Dermis microvascular lymphatic vessel endothelial cell (primary cell): ENCODE measurements around the gene NAB1. TPM values are rescaled to one million over a fixed set of nuclear protein-coding genes. Genes with fewer than 3 reads are reported as not detected.

Source experiments
- DNase-seq, 2 donors: peaks; one replicate each; pipeline versions ENCODE4 v3.0.0 to v3.0.0-alpha.2; 2010; ENCODE audit warnings: low read depth in 2 of 2
- total RNA-seq: library from RNA; depleted of rRNA; stranded (reverse); fragments of >200 nt; gene quantifications from 2 replicates; pipeline ENCODE4 v1.2.1, GENCODE V29; 2014

Gene NAB1
- total RNA-seq, 1 donor from 2014 or later = 24.1 TPM

DNA sequence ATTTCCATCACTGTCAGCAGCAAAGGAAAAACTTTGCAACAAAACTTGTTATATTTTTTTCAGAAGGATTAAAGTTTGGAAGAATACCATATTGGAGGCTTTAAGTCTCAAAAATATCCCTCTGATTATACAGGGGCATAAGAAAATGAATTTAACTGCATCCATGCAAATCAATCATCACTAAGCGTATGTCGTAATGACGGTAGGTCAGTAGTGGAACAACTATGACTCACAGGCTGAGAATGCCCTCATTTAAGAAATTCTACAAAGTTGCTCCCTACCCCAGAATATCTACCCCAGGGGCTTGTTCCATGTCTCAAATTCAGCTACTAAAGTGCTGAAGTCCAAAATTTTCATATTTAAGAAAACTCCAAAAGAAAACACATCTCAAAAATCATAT is 12.5 kb upstream of the NAB1 start:
- DNase-seq = peak; percentile 71 to 79

GRCh38 chr2:190637281-190637734 is 11.6 kb upstream of the NAB1 start:
- DNase-seq = peak in 1 of 2 donors; percentile 8

- peak in 1 of 2 donors; percentile 15 for DNase-seq
Observed at GRCh38 chr2:190637903-190638618, 10.8 kb upstream of the NAB1 start.

- DNase-seq = no peak
Observed at GRCh38 chr2:190640117-190640516, 8.8 kb upstream of the NAB1 start.

GRCh38 chr2:190641469-190641868 is 7.4 kb upstream of the NAB1 start:
- no peak for DNase-seq

- DNase-seq = no peak
Observed at GRCh38 chr2:190646780-190647522, 1.9 kb upstream of the NAB1 start.

DNA sequence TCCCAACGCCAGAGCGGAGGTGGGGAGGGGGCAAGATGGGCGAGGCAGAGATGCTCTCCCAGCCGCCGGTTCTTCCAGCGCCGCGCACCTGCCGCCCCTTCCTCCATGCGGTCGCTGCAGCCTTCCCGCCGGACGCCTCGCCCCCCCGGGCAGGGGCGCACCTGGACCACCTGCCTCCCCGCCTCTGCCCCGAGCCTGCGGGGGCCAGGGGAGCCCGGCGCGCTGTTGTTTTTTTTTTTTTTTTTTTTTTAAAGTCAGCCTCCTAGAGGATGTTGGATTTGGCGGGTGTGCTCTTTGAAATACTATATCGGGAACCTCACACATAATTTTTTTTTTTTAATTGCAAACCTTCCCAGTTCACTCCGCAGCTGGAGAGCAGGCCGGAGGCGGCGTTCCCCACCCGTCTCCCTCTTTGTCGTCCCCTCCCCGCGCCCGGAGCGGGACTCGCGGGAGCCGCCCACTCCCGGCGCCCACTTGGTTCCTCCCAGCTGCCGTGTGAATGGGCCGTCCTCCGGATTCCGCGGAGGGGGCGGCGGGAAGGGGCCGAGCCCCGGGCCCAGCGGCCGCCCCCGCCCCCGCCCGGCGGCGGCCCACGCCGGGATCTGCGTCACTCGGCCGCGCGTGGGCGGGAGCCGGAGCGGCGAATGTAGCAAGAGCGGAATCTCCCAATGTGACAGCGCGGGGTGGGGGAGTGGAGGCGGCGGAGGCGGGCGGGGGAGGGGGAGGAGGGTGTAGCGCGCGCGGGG is 421 bp upstream of the NAB1 start:
- DNase-seq = peak; percentile 71 to 90

- DNase-seq = peak in 1 of 2 donors; percentile 33
Observed at GRCh38 chr2:190649798-190650390, 1.0 kb downstream of the NAB1 start.

DNA sequence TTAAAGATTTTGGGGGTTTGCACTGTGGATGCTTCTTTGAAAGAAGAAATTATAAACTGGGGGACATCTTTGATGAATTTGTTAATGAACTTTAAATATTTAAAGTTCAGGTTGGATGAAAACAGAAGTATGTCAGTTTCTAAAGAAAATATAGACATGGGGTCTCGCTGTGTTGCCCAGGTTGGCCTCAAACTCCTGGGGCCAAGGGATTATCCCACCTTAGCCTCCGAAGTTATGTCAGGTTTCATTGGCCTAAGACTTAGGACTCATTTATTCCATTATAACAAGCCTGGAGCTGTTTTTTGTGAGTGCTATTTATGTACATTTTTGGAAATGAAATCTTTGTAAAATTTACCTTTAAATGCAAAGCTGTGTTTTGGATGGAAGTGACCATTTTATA is 2.5 kb downstream of the NAB1 start:
- DNase-seq = no peak

- DNase-seq = no peak
Observed at GRCh38 chr2:190653231-190653630, 4.3 kb downstream of the NAB1 start.

DNA sequence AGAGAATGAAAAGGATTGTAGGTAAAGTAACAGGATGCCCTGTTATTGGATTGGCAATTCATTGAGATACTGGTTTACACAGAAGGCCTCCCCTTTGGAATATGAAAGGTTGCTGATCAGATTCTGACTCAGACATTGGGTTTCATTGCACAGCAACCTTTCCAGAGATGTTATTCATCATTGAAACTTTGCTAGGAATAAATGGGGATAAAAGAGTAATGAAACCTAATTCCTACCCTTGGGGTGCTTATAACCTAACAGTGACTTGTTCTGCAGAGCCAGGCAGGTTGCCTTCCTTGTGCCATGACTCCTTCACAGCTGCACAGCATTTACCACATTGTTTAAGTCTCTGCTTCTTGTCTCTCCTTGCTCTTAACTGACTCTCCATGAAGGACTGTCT is 5.0 kb downstream of the NAB1 start:
- no peak for DNase-seq

- DNase-seq = peak in 1 of 2 donors; percentile 11
Observed at GRCh38 chr2:190655113-190655512, 6.2 kb downstream of the NAB1 start.

- DNase-seq = no peak
Observed at GRCh38 chr2:190655570-190655969, 6.7 kb downstream of the NAB1 start.

- no peak for DNase-seq
Observed at GRCh38 chr2:190656301-190656700, 7.4 kb downstream of the NAB1 start.

GRCh38 chr2:190657474-190658255 is 8.8 kb downstream of the NAB1 start:
- no peak for DNase-seq

DNA sequence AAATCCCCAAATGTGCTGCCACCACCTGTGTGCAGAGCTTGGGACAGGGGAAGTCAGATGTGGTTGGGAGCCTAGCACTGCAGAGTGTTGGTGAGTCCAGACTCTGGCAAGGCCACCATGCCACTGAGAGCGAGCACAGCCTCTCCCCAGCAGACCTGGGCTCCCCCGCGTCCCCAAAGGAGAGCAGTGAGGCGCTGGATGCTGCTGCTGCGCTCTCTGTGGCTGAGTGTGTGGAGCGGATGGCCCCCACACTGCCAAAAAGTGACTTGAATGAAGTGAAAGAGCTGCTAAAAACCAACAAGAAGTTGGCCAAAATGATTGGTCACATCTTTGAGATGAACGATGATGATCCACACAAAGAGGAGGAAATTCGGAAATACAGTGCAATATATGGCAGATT is 10.7 kb downstream of the NAB1 start:
- no peak for DNase-seq

DNA sequence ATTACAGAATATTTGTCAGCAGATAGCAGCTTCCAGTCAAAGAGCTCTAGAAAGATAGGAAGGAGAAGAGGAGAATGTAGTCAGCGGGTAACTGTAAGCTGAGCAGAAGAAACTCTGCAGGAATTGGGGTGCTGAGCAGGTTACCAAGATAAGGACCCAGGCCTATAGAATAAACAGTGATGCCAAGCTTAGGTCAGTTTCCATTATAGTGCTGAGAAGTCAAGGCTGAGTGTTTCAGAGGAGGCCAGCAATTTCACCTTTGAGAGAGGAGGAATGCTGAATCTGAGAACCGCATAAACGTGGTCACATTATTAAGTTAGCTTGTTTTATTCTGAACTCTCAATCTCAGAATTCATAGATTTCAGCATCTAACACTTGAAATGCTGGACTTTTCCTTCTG is 13.9 kb downstream of the NAB1 start:
- DNase-seq = no peak

GRCh38 chr2:190663348-190663747 is 14.5 kb downstream of the NAB1 start:
- no peak for DNase-seq

- DNase-seq = no peak
Observed at GRCh38 chr2:190663839-190664238, 15.0 kb downstream of the NAB1 start.

GRCh38 chr2:190664240-190664639 is 15.4 kb downstream of the NAB1 start:
- DNase-seq = no peak

DNA sequence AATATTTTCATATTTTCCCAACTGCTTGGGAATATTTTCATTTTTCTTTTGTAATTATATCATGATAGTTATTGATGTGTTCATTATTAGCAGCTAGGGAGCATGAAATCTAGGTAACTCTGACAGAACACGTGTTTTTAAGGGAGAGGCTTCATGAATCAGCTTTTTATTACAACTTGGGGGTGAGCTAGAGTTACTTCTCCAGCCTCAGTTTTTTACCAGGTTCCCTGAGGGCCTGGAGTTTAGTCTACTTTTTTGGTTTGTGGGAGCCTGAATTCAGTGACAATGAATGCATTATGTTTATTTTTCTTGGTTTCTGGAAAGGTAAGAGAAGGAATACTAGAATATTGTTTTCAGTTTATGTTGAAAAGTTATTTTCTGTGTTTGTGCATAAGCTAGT is 18.0 kb downstream of the NAB1 start:
- DNase-seq = no peak
